OCI-LY7 (cell line): ENCODE data around the gene EGR2. TPM values are rescaled to one million over a fixed set of nuclear protein-coding genes. Genes with fewer than 3 reads are reported as not detected.

Source experiments
- BruUV-seq: library from RNA; stranded (reverse); fragments of 400-500 nt; replicated peaks from 2 replicates; lab custom pipeline; 2021; lab: Mats Ljungman, UMichigan
- CTCF ChIA-PET: fragments of 300-600 bp; sonication (Branson Sonifier 250); formaldehyde crosslinking; loops from one replicate; lab custom pipeline; 2022; ENCODE audit warnings: antibody characterized with exemption; ENCODE audit not compliant: unreplicated experiment; lab: Charles Lee
- POLR2A ChIA-PET: fragments of 300-600 bp; sonication (Branson Sonifier 250); formaldehyde crosslinking; loops from one replicate; lab custom pipeline; 2022; ENCODE audit warnings: antibody characterized with exemption; lab: Charles Lee
- DNase-seq: peaks from one replicate; pipeline ENCODE4 v3.0.0-alpha.2; 2015; ENCODE audit warnings: low spot score
- H2AFZ ChIP-seq: fragments of 200-600 bp; sonication (generic), shearing (Covaris generic); 2 replicates; pipeline ENCODE4 v1.6.1; 2014; ENCODE audit warnings: mild to moderate bottlenecking, antibody characterized with exemption, low read length, moderate library complexity
- H3K27ac ChIP-seq: fragments of 200-600 bp; sonication (generic); 2 replicates; pipeline ENCODE4 v1.5.1; 2014; ENCODE audit warnings: mixed run types, low read depth, mild to moderate bottlenecking, moderate library complexity, low read length, inconsistent platforms; ENCODE audit not compliant: poor library complexity, severe bottlenecking
- H3K36me3 ChIP-seq: fragments of 200-600 bp; sonication (generic); 2 replicates; pipeline ENCODE4 v1.6.1; 2014; ENCODE audit warnings: mild to moderate bottlenecking, antibody characterized with exemption, low read length, moderate library complexity, mixed read lengths; ENCODE audit not compliant: insufficient read depth
- H3K4me1 ChIP-seq: fragments of 200-600 bp; sonication (generic); 2 replicates; pipeline ENCODE4 v1.5.1; 2014; ENCODE audit warnings: mild to moderate bottlenecking, low read length; ENCODE audit not compliant: insufficient read depth, poor library complexity, severe bottlenecking
- H3K4me2 ChIP-seq: fragments of 200-600 bp; sonication (generic); 2 replicates; pipeline ENCODE4 v1.6.1; 2014; ENCODE audit warnings: mild to moderate bottlenecking, low read length
- H3K4me3 ChIP-seq: fragments of 200-600 bp; sonication (generic); 2 replicates; pipeline ENCODE4 v1.5.1; 2014; ENCODE audit warnings: mild to moderate bottlenecking, low read depth, low read length; ENCODE audit not compliant: poor library complexity, severe bottlenecking
- H3K79me2 ChIP-seq: fragments of 200-600 bp; sonication (generic); 2 replicates; pipeline ENCODE4 v1.6.1; 2016; ENCODE audit warnings: low read depth, mild to moderate bottlenecking, low read length, moderate library complexity, mixed read lengths; ENCODE audit not compliant: insufficient read depth
- H3K9me2 ChIP-seq: fragments of 200-600 bp; sonication (generic); 2 replicates; pipeline ENCODE4 v1.6.1; 2016; ENCODE audit warnings: mild to moderate bottlenecking, low read length, mixed read lengths; ENCODE audit not compliant: insufficient read depth
- H3K9me3 ChIP-seq: fragments of 200-600 bp; sonication (generic); 2 replicates; pipeline ENCODE4 v1.6.1; 2014; ENCODE audit warnings: mild to moderate bottlenecking, mixed run types, low read length, mixed read lengths
- H4K20me1 ChIP-seq: fragments of 200-600 bp; sonication (generic); 2 replicates; pipeline ENCODE4 v1.6.1; 2014; ENCODE audit warnings: mild to moderate bottlenecking, antibody characterized with exemption, low read length, moderate library complexity, mixed read lengths; ENCODE audit not compliant: insufficient read depth
- CTCF ChIP-seq: fragments of 200-600 bp; sonication (generic); conservative IDR thresholded peaks from 2 replicates; pipeline ENCODE4 v1.5.1; 2014; ENCODE audit warnings: mild to moderate bottlenecking, antibody characterized with exemption, low read length, moderate library complexity, mixed read lengths
- EZH2phosphoT487 ChIP-seq: fragments of 200-600 bp; sonication (generic); IDR thresholded peaks from 2 replicates; pipeline ENCODE4 v1.6.1; 2018; ENCODE audit warnings: low read depth, borderline replicate concordance, mild to moderate bottlenecking, mixed run types, antibody characterized with exemption, low read length, moderate library complexity, mixed read lengths
- intact Hi-C: fragments of 100-400 bp; cut with micrococcal nuclease; formaldehyde crosslinking; loops from one replicate; pipeline ENCODE4 v1.10.0; 2022; ENCODE audit not compliant: unreplicated experiment
- total RNA-seq, 2 experiments: library from RNA; depleted of rRNA in 1 of 2; stranded (reverse); fragments of >200 nt in 1 of 2; shearing (Covaris generic) in 1 of 2; gene quantifications; 2 replicates each; pipeline ENCODE4 v1.2.3, GENCODE V29; 2014 to 2022

Gene EGR2
- total RNA-seq, 2 experiments from 2014 or later: 0.19 TPM; not detected in 1

- H3K9me2 ChIP-seq: no peaks in the 10 kb centered on the region
- no peaks in the 10 kb centered on the region for H4K20me1 ChIP-seq
- no peak for DNase-seq
- ChIA-PET POLR2A (interaction anchor here (0.6 kb wide), 1 partner anchor 816 kb away, joined by 5 read pairs; no protein-coding TSS in a partner anchor), CTCF (no interaction called here)
- H3K27ac ChIP-seq: no peak overlapping the region
- H3K79me2 ChIP-seq: no peaks in the 10 kb centered on the region
- H3K4me3 ChIP-seq: no peak overlapping the region
- BruUV-seq: no TSS peak
- H3K4me1 ChIP-seq: peaks cover 8% of the 10 kb centered on the region
- H3K9me3 ChIP-seq: no peaks in the 10 kb centered on the region
- no peaks in the 10 kb centered on the region for H3K36me3 ChIP-seq
- intact Hi-C loops: no loop called here
- H2AFZ ChIP-seq: no peak overlapping the region
- no peak overlapping the region for H3K4me2 ChIP-seq
- no peak for TF ChIP-seq CTCF
- no peak for TF ChIP-seq EZH2phosphoT487
These were observed 45.3 kb upstream of the EGR2 start for GRCh38 chr10:62861507-62861906.

GRCh38 chr10:62860946-62861345 is 44.8 kb upstream of the EGR2 start:
- H3K4me1 ChIP-seq: peaks cover 8% of the 10 kb centered on the region
- ChIA-PET POLR2A (no interaction called here), CTCF (no interaction called here)
- H3K9me3 ChIP-seq: no peaks in the 10 kb centered on the region
- no peaks in the 10 kb centered on the region for H4K20me1 ChIP-seq
- peak; percentile 29 for DNase-seq
- intact Hi-C loops: no loop called here
- H3K9me2 ChIP-seq: no peaks in the 10 kb centered on the region
- H3K4me3 ChIP-seq: no peak overlapping the region
- H2AFZ ChIP-seq: 0 out of 2 replicates have a peak overlapping the region, but pooled peaks have one; percentile 25
- TF ChIP-seq EZH2phosphoT487 (no peak), CTCF (no peak)
- BruUV-seq: no TSS peak
- H3K27ac ChIP-seq: no peak overlapping the region
- H3K79me2 ChIP-seq: no peaks in the 10 kb centered on the region
- no peaks in the 10 kb centered on the region for H3K36me3 ChIP-seq
- H3K4me2 ChIP-seq: peak overlapping the region; percentile 18; the same call in 1 of the 2 replicates

GRCh38 chr10:62858364-62858763 is 42.2 kb upstream of the EGR2 start:
- POLR2A ChIA-PET: no interaction called here
- Histone ChIP-seq H3K4me1 (peaks cover 12% of the 10 kb centered on the region), H2AFZ (no peak overlapping the region), H3K36me3 (no peaks in the 10 kb centered on the region), H3K9me3 (no peaks in the 10 kb centered on the region), H3K4me2 (no peak overlapping the region), H4K20me1 (no peaks in the 10 kb centered on the region), H3K79me2 (no peaks in the 10 kb centered on the region), H3K4me3 (no peak overlapping the region), H3K9me2 (no peaks in the 10 kb centered on the region), H3K27ac (no peak overlapping the region)
- intact Hi-C loops: no loop called here
- no peak for DNase-seq
- CTCF ChIA-PET: no interaction called here
- BruUV-seq: no TSS peak
- TF ChIP-seq EZH2phosphoT487: no peak
- no peak for TF ChIP-seq CTCF
